Choroid plexus epithelial cell (primary cell): ENCODE data around the gene ZEB2.

ENCODE experiments used
- DNase-seq: peaks from one replicate; pipeline ENCODE4 v3.0.0-alpha.2; 2010; ENCODE audit warnings: low read depth
- H3K4me3 ChIP-seq: 2 replicates; pipeline ENCODE4 v1.5.1; 2011; ENCODE audit warnings: low read depth, mild to moderate bottlenecking, control low read depth, low read length, moderate library complexity
- TF ChIP-seq, protein P1 (sequence below): conservative IDR thresholded peaks from 2 replicates; pipeline ENCODE4 v1.5.1; 2011; ENCODE audit warnings: low read depth, mild to moderate bottlenecking, control low read depth, inconsistent platforms, low read length, moderate library complexity

The ZEB2 gene

DNA sequence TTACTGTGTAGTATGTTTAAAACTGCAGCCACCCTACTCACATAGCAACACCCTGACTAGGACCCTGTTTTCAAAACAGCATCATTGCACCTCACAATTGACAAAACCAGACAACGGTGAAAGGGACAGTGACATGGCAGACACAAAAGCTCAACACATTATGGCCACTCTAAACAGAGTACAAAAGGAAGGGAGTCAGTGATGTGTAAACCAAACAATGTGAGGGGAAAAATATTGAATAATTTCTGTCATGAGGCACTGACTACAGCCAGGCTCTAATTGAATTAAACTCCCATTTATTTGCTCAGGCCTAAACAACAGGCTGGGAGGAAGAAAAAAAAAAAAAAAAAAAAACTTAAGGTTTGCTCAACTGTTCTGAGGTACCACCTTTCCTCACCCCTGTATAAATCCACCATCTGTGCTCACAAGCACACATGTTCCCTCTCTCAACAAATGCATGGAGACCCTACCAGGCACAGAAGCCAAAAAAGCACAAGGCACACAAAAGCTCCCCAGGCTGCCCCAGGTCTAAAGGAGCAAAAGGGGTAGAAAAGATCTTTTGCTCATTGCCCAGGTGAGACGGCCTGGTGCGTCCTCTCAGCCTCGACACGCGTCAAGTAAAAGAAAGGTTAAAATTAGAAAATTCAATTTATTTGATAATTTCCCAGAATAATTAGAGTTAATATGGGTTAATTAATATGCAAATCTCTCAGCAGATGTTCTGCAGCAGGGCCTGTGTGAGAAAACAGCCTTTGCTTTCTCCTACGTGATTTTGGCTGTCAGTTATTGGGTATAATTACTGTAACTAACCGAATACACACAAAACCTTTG, 80.9 kb downstream of the ZEB2 start:
- no peak overlapping the region for H3K4me3 ChIP-seq
- TF ChIP-seq, protein P1, sequence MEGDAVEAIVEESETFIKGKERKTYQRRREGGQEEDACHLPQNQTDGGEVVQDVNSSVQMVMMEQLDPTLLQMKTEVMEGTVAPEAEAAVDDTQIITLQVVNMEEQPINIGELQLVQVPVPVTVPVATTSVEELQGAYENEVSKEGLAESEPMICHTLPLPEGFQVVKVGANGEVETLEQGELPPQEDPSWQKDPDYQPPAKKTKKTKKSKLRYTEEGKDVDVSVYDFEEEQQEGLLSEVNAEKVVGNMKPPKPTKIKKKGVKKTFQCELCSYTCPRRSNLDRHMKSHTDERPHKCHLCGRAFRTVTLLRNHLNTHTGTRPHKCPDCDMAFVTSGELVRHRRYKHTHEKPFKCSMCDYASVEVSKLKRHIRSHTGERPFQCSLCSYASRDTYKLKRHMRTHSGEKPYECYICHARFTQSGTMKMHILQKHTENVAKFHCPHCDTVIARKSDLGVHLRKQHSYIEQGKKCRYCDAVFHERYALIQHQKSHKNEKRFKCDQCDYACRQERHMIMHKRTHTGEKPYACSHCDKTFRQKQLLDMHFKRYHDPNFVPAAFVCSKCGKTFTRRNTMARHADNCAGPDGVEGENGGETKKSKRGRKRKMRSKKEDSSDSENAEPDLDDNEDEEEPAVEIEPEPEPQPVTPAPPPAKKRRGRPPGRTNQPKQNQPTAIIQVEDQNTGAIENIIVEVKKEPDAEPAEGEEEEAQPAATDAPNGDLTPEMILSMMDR, result no peak
- no peak for DNase-seq

GRCh38 chr2:144437636-144438035, 82.3 kb downstream of the ZEB2 start:
- DNase-seq, result no peak
- no peak overlapping the region for H3K4me3 ChIP-seq
- TF ChIP-seq, protein P1, result no peak

DNA sequence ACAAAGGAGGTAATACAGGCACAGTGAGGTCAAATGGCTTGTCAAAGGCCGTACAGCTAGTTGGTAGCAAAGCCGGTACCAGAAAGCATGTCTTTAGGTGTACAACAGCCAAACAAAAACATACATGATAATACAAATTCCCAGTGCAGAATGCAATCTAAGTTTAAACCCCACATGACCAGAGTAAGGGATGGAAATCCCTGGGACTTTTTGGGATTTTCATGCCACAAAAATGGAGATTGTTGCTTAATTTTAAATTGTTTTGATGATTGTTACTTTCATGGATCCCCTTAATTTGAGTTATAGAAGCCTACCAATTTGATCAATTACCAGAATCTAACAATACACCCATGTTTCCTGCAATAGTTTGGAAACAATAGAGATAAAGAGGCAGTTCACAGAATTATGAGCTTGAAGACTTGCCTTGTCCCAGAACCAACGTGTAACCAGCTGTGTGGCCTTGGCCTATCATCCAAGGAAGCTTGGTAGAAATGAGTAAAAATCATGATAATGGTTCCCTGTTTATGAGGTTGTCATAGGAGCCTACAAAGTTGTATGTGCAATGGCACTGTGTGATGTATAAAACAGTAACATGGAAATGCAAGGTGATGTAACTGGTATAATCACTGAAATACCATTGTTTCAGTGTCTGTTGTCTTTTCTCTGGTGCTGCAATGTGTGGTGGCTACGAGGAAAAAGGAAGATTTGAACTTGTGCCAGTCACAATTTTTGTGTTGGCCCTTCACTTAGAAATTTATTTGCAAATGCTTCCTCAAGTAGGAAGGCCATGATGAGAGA, 85.3 kb downstream of the ZEB2 start:
- H3K4me3 ChIP-seq, result no peak overlapping the region
- DNase-seq, result no peak
- TF ChIP-seq, protein P1, result no peak

DNA sequence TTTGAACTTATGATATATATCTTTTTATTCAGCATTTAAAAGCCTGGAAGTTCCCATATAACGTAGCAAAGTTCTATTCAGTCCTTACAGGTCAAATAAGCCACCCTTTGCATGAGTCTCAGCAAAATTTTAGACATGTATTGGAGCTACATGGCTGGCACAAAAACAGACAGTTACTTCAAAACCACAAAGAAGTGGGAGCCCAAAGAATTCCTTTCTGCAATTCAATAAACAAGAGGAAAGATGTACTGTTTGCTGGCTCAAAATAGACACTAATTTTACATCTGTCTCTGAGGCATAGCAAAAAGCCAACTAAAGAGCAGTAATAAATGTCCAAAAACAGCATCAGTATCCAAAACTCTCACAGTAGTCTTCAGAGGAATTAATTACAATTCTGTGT, 87.0 kb downstream of the ZEB2 start:
- TF ChIP-seq, protein P1, result no peak
- H3K4me3 ChIP-seq, result no peak overlapping the region
- DNase-seq, result no peak

- no peak overlapping the region for H3K4me3 ChIP-seq
- no peak for DNase-seq
- TF ChIP-seq, protein P1, result no peak
Observed at GRCh38 chr2:144431998-144432397, 87.9 kb downstream of the ZEB2 start.

DNA sequence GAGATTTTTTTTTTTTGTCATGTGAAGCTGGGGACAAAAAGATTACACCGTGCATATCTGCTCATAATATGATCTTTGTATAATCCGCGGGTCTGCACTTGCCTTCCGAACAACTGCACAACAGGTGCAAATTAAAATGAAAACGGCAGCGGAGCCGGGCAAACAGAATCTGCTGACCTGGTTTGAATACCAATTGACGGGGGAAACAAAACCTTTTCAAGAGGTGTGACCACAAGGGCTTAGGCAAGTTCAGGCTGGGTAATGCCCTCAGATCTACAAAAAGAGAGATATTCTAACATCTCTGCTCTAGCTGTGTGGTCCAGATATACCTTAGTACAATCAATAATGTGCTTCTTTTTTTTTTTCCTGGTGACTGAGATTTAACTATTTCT, 88.5 kb downstream of the ZEB2 start:
- TF ChIP-seq, protein P1, result no peak
- H3K4me3 ChIP-seq, result no peak overlapping the region

More for the DNA sequence above, 88.5 kb downstream of the ZEB2 start:
- no peak for DNase-seq
